AG09319 (cell line): ENCODE results near the gene TMSB15A.
"Not testable (repeated sequence)": the region's sequence is repeated elsewhere in the genome, so short reads cannot be mapped to it uniquely, and the experiment has no call there.

Experiments
- DNase-seq: peaks from one replicate; pipeline ENCODE4 v3.0.0-alpha.2; 2010; ENCODE audit warnings: low read depth; ENCODE audit errors: extremely low read depth
- CTCF ChIP-seq: IDR thresholded peaks from 2 replicates; pipeline ENCODE4 v1.5.1; 2011; ENCODE audit warnings: low read depth, mild to moderate bottlenecking, inconsistent platforms, low read length, moderate library complexity

The TMSB15A gene

GRCh38 chrX:102517326-102517725, 787 bp upstream of the TMSB15A start:
- no peak for DNase-seq
- TF ChIP-seq CTCF, result no peak; the same call in none of the 2 replicates

DNA sequence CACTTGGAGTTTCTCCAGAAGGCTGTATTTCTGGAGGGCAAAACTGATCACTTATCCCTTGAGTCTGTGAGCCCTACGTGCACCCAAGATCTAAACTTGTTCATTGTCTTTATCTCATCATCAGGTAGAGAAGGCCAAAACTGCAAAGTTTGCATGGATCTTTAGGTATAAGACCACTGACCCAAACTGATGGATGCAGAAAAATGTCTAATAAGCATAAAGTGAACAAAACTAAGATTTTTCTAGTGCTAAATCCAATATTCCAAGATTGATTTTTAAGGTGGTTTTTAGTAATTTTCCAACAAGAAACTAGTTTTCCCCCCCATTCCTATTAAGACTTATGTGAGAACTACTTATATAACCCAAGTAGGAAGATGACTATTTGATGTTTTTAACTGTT, 2.0 kb downstream of the TMSB15A start:
- no peak for TF ChIP-seq CTCF
- no peak for DNase-seq

- no peak for TF ChIP-seq CTCF
- DNase-seq, result no peak
Measured at GRCh38 chrX:102498732-102499131, 17.8 kb downstream of the TMSB15A start.

GRCh38 chrX:102491766-102492165, 24.8 kb downstream of the TMSB15A start:
- DNase-seq, result no peak

DNA sequence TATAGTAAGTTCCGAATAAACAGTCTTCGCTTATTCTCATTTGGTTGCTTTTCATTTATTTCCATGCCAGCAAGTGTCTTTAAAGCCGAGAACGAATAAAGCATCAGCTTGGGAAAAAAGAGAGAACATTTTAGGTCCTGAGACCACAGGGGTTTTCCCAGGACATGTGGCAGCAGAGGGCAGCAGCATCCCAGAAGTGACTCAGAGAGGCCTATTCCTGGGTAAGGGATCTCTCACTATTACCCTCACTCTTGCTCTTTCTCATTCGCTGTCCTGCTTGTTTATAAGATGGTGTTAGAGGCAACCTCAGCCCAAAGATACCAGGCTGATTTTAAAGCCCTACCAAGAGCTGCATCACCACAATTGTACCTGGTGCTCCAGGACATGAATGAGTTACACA, 37.8 kb downstream of the TMSB15A start:
- not testable (repeated sequence) for DNase-seq

More at GRCh38 chrX:102491766-102492165, 24.8 kb downstream of the TMSB15A start:
- TF ChIP-seq CTCF, result no peak

DNA sequence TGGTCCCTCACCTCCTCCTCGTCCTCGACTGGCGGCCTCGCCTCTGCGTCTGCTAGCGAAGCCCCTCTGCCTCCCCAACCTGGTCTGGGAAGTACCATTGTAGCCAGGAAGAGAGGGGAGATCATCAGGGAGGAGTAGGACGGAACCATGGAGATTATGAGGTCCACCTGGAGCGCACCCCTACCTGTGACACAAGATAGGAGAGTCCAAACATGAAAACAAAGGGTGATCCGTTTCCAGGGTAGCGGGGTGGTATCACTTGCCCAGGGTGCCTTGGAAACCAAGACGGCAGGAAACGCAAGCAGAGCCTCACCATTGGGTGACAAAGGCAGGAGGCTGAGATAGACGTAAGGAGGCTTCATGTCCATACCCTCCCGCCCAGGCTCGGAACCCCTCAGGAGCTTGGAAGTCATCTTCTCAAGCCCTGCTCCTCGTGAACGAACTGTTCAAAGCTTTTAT, 44.7 kb downstream of the TMSB15A start, which contains the start of gene TCP11X2:
Gene TCP11X2, minus strand, starts transcription at position 51 of the 459 bp plus-strand sequence.
- not testable (repeated sequence) for DNase-seq

- DNase-seq, result not testable (repeated sequence)
Measured at GRCh38 chrX:102470215-102470614, 46.3 kb downstream of the TMSB15A start.
